OCI-LY3 (cell line): Measurements from ENCODE around the gene LAIR2.
"Not testable (repeated sequence)": the region's sequence is repeated elsewhere in the genome, so short reads cannot be mapped to it uniquely, and the experiment has no call there.

Experiments used
- H2AFZ ChIP-seq: fragments of 200-600, 300-600 bp; shearing (Covaris generic); 2 replicates; pipeline ENCODE4 v1.6.0; 2014; ENCODE audit warnings: antibody characterized with exemption, low read depth, low read length
- H3K27ac ChIP-seq: fragments of 200-600, 300-600 bp; sonication (generic); 2 replicates; pipeline ENCODE4 v1.5.1; 2014; ENCODE audit warnings: mild to moderate bottlenecking, low read length, moderate library complexity, mixed read lengths
- H3K27me3 ChIP-seq: fragments of 200-600, 300-600 bp; sonication (generic); 2 replicates; pipeline ENCODE4 v1.6.1; 2014; ENCODE audit warnings: low read depth, low read length, mixed read lengths
- H3K36me3 ChIP-seq: fragments of 200-600, 300-600 bp; sonication (generic); replicated peaks from 2 replicates; pipeline ENCODE3; 2014; ENCODE audit warnings: low read depth, low read length, mixed read lengths
- H3K4me1 ChIP-seq: fragments of 300-600, 200-600 bp; sonication (generic); 2 replicates; pipeline ENCODE4 v1.6.1; 2014; ENCODE audit warnings: low read length, mixed read lengths
- H3K4me2 ChIP-seq: fragments of 200-600, 300-600 bp; sonication (generic); 2 replicates; pipeline ENCODE4 v1.6.1; 2014; ENCODE audit warnings: low read length, mixed read lengths
- H3K4me3 ChIP-seq: fragments of 300-600, 200-600 bp; sonication (generic); 2 replicates; pipeline ENCODE4 v1.5.1; 2014; ENCODE audit warnings: antibody characterized with exemption, mild to moderate bottlenecking, low read length, moderate library complexity
- H3K79me2 ChIP-seq: fragments of 300-600, 200-600 bp; shearing (Covaris generic); 2 replicates; pipeline ENCODE4 v1.6.1; 2014; ENCODE audit warnings: mild to moderate bottlenecking, low read length, mixed read lengths
- H3K9ac ChIP-seq: fragments of 300-600, 200-600 bp; shearing (Covaris generic); 2 replicates; pipeline ENCODE4 v1.6.0; 2014; ENCODE audit warnings: mild to moderate bottlenecking, low read length, moderate library complexity
- H3K9me3 ChIP-seq: fragments of 200-600, 300-600 bp; shearing (Covaris generic); 2 replicates; pipeline ENCODE4 v1.6.1; 2014; ENCODE audit warnings: low read length, mixed read lengths; ENCODE audit not compliant: insufficient read depth
- H4K20me1 ChIP-seq: fragments of 200-600, 300-600 bp; sonication (generic); 2 replicates; pipeline ENCODE4 v1.6.1; 2016; ENCODE audit warnings: low read length, mixed read lengths; ENCODE audit not compliant: insufficient read depth
- EZH2phosphoT487 ChIP-seq: fragments of 200-600 bp; shearing (Covaris generic); IDR thresholded peaks from 2 replicates; pipeline ENCODE4 v1.6.1; 2018; ENCODE audit warnings: antibody characterized with exemption, mixed run types, low read depth
- TF ChIP-seq, protein P1 (sequence below): fragments of 200-600, 300-600 bp; sonication (generic); IDR thresholded peaks from 2 replicates; pipeline ENCODE4 v1.5.1; 2014; ENCODE audit warnings: antibody characterized with exemption, low read length, low read depth

LAIR2 gene

DNA sequence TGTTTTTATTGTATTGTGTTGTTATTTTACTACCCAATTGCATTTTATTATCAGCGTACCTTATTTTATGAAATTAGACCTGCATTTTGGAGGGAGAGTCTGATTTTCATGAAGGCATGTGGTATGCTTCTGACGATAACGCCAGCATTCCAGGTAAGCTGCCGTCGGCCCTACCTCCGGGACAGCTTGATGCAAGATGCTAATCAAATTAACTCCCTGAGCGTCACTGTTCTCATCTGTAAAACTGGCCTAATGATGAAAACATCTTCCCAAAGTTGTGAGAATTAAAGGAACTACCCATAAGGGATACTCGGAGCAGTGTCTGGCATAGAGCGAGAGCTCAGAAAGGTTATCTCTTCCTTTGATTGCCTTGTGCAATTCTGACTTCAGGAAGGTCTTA, 12.9 kb upstream of the LAIR2 start:
- Histone ChIP-seq H4K20me1 (no peaks in the 10 kb centered on the region), H3K27ac (no peak overlapping the region), H2AFZ (no peak overlapping the region), H3K36me3 (no peaks in the 10 kb centered on the region), H3K27me3 (peaks cover 49% of the 10 kb centered on the region), H3K4me3 (no peak overlapping the region), H3K79me2 (no peaks in the 10 kb centered on the region), H3K4me2 (no peak overlapping the region), H3K9me3 (no peaks in the 10 kb centered on the region), H3K4me1 (peaks cover 31% of the 10 kb centered on the region), H3K9ac (no peak overlapping the region)
- TF ChIP-seq EZH2phosphoT487: no peak
- TF ChIP-seq, protein P1, sequence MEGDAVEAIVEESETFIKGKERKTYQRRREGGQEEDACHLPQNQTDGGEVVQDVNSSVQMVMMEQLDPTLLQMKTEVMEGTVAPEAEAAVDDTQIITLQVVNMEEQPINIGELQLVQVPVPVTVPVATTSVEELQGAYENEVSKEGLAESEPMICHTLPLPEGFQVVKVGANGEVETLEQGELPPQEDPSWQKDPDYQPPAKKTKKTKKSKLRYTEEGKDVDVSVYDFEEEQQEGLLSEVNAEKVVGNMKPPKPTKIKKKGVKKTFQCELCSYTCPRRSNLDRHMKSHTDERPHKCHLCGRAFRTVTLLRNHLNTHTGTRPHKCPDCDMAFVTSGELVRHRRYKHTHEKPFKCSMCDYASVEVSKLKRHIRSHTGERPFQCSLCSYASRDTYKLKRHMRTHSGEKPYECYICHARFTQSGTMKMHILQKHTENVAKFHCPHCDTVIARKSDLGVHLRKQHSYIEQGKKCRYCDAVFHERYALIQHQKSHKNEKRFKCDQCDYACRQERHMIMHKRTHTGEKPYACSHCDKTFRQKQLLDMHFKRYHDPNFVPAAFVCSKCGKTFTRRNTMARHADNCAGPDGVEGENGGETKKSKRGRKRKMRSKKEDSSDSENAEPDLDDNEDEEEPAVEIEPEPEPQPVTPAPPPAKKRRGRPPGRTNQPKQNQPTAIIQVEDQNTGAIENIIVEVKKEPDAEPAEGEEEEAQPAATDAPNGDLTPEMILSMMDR: no peak

DNA sequence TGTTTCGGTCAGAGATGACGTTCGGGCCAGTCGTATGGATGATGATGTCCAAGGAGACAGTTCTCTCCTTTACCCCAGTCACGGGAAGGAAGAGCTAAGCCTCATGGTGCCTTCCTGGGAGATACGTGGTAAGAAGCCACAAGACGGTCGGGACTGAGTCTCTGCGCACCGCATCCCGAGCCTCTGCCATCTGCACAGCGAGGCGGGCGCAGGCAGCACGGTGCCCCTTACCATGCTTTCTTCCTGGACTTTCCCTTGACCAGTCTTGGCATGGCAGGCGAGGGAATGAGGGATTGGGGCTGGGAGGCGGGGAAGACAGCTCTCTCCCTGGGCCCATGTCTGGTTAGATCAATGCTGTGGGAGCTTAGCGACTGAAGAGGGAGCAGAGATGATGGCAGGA, 10.1 kb upstream of the LAIR2 start:
- Histone ChIP-seq H4K20me1 (no peaks in the 10 kb centered on the region), H3K4me3 (no peak overlapping the region), H3K27me3 (peaks cover 61% of the 10 kb centered on the region), H3K9ac (no peak overlapping the region), H3K36me3 (no peaks in the 10 kb centered on the region), H3K27ac (no peak overlapping the region), H3K79me2 (no peaks in the 10 kb centered on the region), H2AFZ (no peak overlapping the region), H3K4me2 (no peak overlapping the region), H3K4me1 (peaks cover 27% of the 10 kb centered on the region), H3K9me3 (no peaks in the 10 kb centered on the region)
- no peak for TF ChIP-seq EZH2phosphoT487
- TF ChIP-seq, protein P1: no peak

DNA sequence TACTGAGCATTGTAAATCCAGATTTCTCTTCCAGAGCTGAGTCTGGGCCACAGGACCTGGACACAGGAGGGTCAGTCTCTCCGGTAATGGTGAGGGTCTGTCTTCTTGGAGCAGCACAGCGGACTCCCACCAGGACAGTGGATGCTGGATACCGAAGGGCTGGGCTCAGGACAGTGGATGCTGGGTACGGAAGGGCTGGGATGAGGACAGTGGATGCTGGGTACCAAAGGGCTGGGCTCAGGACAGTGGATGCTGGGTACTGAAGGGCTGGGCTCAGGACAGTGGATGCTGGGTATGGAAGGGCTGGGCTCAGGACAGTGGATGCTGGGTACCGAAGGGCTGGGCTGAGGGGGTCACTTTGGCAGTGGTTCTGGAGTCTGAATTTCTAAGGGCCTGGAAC, 9.6 kb upstream of the LAIR2 start:
- not testable (repeated sequence) for H4K20me1 ChIP-seq, H3K4me3 ChIP-seq, H3K9me3 ChIP-seq, H2AFZ ChIP-seq, H3K27ac ChIP-seq, H3K36me3 ChIP-seq, H3K79me2 ChIP-seq, H3K9ac ChIP-seq, H3K4me2 ChIP-seq
- peaks cover 29% of the 10 kb centered on the region for H3K4me1 ChIP-seq
- H3K27me3 ChIP-seq: peaks cover 61% of the 10 kb centered on the region

DNA sequence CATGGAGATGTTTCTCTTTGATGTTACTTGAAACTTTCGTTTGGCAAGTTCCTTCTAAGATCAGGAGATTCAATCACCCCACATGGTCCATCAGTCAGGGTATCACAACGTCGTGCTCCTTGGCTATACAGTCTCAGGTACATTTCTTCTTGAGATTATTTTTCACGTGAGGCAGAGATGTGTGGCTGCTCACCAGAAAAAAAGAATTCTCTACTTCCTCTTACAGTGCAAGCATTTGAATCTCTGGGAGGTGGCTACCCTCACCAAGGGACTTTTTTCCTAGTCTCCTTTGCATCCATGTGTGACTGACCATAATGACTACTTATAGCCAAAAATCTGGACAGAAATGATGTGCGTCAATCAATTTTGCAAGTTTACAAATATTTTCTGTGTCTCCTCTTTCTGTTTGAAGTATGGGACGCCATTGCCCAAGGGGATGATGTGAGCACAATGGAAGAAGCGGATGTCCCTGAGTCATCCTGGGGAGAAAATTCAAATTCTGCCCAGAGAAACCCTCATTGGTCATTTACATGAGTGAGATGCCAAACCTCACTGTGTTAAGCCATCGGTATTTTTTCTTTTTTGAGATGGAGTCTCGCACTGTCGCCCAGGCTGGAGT, 8.6 kb upstream of the LAIR2 start:
- Histone ChIP-seq H3K79me2 (no peaks in the 10 kb centered on the region), H3K9ac (no peak overlapping the region), H3K4me3 (peak overlapping the region; percentile 27), H3K9me3 (no peaks in the 10 kb centered on the region), H3K4me2 (peak overlapping the region; percentile 71), H3K27me3 (peaks cover 60% of the 10 kb centered on the region), H3K4me1 (peaks cover 29% of the 10 kb centered on the region), H3K27ac (peak overlapping the region; percentile 26; the same call in 1 of the 2 replicates), H2AFZ (no peak overlapping the region), H3K36me3 (no peaks in the 10 kb centered on the region), H4K20me1 (no peaks in the 10 kb centered on the region)
- no peak for TF ChIP-seq EZH2phosphoT487
- TF ChIP-seq, protein P1: no peak

DNA sequence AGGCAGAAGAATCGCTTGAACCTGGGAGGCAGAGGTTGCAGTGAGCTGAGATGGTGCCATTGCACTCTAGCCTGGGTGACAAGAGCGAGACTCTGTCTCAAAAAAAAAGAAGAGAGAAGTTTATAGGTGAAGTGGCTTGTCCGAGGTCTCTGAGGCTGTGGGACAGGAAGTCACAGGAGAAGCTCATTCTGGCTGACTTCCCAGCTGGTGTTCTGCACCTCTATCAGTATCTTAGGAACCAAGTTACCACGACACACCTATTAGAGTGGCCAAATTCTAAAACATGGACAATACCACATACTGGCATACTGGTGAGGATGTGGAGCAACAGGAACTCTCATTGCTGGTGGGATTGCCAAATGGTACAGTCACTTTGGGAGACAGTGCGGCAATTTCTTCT, 7.3 kb upstream of the LAIR2 start:
- H3K27me3 ChIP-seq: peaks cover 57% of the 10 kb centered on the region
- not testable (repeated sequence) for H2AFZ ChIP-seq, H3K9me3 ChIP-seq, H3K79me2 ChIP-seq, H3K9ac ChIP-seq, H3K27ac ChIP-seq, H4K20me1 ChIP-seq, H3K36me3 ChIP-seq, H3K4me2 ChIP-seq, H3K4me3 ChIP-seq
- peaks cover 29% of the 10 kb centered on the region for H3K4me1 ChIP-seq

DNA sequence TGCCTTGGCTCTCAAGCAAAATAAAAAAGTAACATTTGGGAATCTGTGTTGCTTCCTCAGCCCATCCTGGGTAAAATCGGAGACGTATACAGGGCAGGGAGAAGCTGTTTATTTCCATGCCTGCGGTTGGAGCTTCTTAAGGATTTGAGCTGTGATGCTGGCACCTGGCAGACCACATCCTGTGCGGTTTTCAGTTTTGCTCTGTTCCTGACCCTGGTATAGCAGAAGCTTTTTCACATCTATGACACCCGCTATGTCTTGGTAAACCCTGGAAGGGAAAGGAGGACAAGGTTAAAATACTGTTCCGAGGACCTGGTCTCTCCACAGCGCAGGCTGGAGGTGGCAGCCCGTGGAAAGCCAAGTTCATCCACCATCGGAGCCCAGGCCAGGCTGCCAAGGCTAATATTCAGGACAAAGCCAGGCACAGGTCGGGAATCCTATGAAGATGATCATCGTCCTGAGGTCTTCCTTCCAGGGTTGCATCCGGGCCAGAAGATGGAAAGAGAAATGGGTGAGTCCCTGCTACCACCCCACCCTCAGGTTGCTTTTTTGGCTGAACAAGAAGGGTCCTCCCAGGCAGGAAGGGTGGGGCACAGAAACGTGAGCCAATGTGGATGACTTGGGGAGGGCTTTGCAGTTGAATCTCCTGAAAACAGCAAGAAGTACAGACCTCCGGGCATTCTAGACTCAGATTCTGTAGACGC, 4.7 kb upstream of the LAIR2 start:
- H3K27me3 ChIP-seq: peaks cover 54% of the 10 kb centered on the region
- H3K4me3 ChIP-seq, H3K27ac ChIP-seq, H3K9me3 ChIP-seq, H3K9ac ChIP-seq, H4K20me1 ChIP-seq, H3K36me3 ChIP-seq, H2AFZ ChIP-seq, H3K79me2 ChIP-seq: not testable (repeated sequence)
- peak overlapping the region; percentile 10; the same call in 1 of the 2 replicates for H3K4me2 ChIP-seq
- peaks cover 21% of the 10 kb centered on the region for H3K4me1 ChIP-seq

DNA sequence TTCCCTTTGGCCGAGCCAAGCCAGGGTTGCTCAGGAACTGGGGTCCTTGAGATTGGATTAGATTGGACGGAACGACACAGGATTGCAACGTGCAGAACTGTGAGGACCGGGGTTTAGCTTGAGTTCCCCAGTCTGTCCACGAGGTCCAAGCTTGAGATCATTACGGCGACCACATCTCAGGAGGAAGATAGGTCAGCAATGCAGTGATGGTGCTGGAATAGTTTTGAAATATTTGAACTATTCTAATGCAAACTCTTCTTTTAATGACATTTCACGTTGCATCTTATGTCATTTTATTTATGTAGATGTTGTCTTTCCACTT, 4.2 kb upstream of the LAIR2 start:
- H3K9me3 ChIP-seq, H3K4me2 ChIP-seq, H3K36me3 ChIP-seq, H3K9ac ChIP-seq, H2AFZ ChIP-seq, H3K79me2 ChIP-seq, H3K27ac ChIP-seq, H4K20me1 ChIP-seq, H3K4me3 ChIP-seq: not testable (repeated sequence)
- peaks cover 51% of the 10 kb centered on the region for H3K27me3 ChIP-seq
- peaks cover 20% of the 10 kb centered on the region for H3K4me1 ChIP-seq
